HG02759 (cell line): ENCODE results near the gene TRABD.
A peak's percentile ranks its signal among the peaks of the same experiment; 100 is the strongest.
"Not testable (repeated sequence)": the region's sequence is repeated elsewhere in the genome, so short reads cannot be mapped to it uniquely, and the experiment has no call there.

Experiments used
- ATAC-seq: cut with Tn5 transposase; IDR thresholded peaks from one replicate; pipeline ENCODE4 v1.9.1; 2021; ENCODE audit warnings: mild to moderate bottlenecking, moderate library complexity; ENCODE audit not compliant: unreplicated experiment

Gene TRABD

GRCh38 chr22:50200461-50201190 lies 14.9 kb downstream of the TRABD start, which contains the start of gene SELENOO:
SELENOO (plus strand) TSS chr22:50201011; CDS start chr22:50201037, 26 bp downstream.
- ATAC-seq: peak; percentile 75

DNA sequence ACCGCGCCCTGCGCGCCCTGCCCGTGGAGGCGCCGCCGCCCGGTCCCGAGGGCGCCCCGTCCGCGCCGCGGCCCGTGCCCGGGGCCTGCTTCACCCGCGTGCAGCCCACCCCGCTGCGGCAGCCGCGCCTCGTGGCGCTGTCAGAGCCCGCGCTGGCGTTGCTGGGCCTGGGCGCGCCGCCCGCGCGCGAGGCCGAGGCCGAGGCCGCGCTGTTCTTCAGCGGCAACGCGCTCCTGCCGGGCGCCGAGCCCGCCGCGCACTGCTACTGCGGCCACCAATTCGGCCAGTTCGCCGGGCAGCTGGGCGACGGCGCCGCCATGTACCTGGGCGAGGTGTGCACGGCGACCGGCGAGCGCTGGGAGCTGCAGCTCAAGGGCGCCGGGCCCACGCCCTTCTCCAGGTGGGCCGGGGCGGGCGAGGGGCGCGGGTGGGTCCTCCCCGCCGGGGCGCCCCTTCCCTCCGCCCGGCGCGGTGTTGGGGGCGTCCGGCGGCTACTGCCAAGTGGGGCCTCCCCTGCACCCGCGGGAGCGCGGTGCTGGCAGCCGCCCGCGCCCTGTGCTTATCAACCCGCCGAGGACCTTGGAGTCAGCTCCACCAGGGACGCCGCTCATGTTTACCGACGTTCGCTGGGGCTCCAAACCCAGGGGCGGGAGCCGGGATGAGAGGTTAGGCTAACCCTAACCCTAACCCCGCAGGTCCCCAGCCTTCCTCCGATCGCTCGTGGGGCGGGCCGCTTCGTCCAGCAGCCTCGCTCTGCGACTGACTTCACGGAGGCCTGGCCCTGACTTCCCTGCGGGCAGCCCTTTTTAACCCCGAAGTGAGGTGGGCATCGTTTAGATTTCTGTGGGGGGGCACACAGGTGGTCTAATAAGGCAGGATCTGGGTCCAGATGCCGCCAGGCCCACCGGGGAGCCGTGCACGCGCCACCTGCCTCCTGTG lies 15.7 kb downstream of the TRABD start:
- peak; percentile 37 for ATAC-seq

- ATAC-seq: no peak
Observed at GRCh38 chr22:50202130-50202666, 16.5 kb downstream of the TRABD start.

DNA sequence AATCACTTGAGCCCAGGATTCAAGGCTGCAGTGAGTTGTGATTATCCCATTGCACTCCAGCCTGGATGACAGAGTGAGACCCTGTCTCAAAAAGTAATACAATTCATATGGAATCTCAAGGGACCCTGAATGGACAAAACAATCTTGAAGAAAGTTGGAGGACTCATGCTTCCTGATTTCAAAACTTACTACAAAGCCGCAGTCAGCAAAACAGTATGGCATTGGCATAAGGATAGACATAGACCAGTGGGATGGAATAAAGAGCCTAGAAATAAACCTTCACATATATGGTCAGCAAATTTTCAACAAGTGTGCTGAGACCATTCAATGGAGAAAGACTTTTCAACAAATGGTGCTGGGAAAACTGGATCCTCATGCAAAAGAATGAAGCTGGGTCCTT lies 17.6 kb downstream of the TRABD start:
- ATAC-seq: no peak

- ATAC-seq: no peak
Observed at GRCh38 chr22:50204571-50204970, 18.9 kb downstream of the TRABD start.

- ATAC-seq: not testable (repeated sequence)
Observed at GRCh38 chr22:50204998-50205397, 19.3 kb downstream of the TRABD start.

DNA sequence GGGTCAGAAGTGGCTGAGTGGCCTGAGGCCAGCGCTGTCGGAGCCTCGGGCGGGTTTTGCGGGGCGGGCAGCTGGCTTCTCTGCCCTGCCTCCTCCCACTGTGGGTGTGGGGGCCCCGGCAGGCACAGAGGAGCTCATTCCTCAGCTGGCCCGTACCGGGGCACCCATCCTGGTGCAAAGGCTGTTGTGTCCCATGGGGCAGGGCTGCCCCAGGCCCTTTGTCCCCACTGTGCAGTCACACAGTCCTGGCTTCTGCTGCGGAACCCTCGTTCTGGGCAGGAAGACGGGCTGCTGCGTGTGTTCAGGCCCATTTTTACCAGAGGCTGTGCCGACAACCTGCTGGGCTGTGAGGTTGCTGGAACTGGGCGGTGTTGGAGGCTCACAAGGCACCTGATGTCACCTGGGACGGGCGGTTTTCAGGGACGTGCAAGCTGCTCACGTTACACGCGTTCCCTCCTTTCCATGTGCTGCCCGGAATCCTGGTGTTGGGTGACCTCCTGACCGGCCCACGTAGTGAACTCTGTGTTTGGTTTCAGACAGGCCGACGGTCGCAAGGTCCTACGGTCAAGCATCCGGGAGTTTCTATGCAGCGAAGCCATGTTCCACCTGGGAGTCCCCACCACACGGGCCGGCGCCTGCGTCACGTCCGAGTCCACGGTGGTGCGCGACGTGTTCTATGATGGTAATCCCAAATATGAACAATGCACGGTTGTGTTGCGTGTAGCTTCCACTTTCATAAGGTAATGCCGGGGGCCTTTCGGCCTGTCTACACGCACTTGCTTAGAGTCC lies 20.3 kb downstream of the TRABD start:
- no peak for ATAC-seq

GRCh38 chr22:50206599-50206998 lies 20.9 kb downstream of the TRABD start:
- no peak for ATAC-seq

GRCh38 chr22:50207383-50208140 lies 21.8 kb downstream of the TRABD start:
- no peak for ATAC-seq

DNA sequence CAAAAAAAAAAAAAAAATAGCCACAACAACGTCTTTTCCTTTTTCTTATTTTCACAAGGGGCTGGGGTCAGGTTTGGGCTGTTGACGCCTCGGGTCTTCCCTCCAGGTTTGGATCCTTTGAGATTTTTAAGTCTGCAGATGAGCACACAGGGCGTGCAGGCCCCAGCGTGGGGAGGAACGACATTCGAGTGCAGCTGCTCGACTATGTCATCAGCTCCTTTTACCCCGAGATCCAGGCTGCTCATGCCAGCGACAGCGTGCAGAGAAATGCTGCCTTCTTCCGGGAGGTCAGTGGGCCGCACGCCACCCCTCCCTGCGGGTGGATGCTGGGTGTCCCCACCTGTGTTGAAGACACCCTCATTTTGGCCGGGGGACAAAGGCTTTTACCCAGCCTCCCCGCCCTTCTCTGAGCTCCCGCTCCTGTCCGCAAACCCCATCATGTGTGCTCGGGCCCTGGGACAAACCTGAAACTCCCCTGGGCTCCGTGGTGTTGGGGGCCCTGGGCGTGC lies 22.8 kb downstream of the TRABD start:
- ATAC-seq: no peak

DNA sequence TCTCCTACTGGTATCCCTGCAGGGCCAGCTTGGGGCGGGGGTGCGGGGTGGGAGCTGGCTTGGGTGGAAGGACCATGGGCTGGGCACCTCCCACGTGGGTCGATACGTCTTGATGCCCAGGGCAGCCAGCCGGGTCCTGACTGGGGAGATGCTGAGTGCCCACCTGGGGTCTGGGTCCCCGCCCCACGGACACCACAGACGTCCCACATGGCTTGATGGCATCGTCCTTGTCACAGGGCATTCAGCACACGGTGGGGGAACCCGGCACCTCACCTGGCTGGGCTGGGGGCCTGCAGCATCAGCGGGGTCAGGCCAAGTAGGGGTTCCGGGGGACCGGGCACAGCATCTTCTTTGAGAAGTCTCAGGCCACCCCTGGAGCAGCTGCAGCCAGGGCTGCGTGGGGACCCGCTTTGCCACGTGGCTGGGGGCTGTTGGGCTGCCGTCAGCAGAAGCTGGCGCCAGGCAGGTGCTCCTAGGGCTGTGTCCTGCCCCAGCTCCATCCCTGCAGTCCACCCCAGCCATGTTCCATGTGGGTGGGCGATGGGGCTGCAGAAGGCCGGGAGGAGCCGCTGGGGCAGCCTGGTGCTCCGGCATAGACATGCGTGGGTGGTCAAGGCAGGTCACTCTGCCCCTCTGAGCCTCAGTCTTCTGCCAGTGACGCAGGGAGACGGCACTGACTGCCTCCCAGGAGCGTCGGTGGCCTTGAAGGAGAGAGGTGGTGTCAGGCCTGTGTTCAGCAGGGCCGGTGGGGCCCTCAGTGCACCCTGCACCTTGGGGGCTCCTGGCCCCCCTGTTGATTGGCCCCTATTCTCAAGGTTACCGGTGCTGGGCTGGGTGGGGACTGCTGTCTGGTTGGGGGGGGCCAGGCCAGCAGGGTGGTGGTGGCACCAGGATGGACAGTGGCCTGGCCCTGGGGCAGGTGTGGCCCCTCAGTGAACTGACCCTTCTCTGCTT lies 23.5 kb downstream of the TRABD start:
- no peak for ATAC-seq

- no peak for ATAC-seq
Observed at GRCh38 chr22:50209893-50210292, 24.2 kb downstream of the TRABD start.

DNA sequence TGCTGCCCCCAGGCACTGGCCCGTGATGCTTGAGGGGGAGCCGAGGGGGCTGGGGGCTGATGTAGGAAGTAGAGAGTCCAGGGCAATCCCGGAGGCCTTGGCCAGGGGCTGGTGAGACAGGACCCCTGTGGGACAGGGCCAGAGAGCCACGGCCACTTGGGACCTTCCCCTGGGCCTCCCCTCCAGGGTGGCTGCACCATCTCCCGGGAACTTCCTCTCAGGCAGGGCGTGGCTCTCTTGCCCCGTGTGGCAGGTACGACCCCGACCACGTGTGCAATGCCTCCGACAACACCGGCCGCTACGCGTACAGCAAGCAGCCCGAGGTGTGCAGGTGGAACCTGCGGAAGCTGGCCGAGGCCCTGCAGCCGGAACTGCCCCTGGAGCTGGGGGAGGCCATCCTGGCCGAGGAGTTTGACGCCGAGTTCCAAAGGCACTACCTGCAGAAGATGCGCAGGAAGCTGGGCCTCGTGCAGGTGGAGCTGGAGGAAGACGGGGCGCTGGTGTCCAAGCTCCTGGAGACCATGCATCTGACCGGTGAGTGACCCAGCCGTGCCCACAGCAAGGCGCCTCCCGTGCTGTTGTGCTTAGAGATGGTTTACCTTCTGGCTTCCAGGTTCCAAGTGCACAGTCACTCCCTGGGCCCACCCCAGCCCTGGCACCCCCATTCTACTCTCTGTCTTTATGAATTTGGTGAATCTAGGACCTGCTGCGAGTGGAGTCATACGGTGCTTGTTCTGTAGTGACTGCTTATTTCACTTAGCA lies 24.8 kb downstream of the TRABD start:
- no peak for ATAC-seq

DNA sequence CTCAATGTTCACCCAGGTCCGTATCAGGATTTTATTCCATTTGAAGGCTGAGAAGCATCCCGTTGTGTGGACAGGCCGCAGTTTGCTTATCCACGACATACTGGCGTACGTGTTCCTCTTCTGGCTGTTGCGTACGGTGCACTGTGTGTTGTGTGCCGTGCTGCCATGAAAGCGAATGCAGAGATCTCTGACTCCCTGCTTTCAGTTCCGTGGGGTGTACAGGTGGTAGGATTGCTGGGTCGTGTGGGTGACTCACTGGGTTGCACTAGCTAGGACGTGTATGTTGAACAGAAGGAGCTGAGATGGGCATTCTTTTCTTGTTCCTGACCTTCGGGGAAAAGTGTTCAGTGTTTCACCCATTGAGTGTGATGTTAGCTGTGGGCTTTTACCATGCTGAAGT lies 25.4 kb downstream of the TRABD start:
- ATAC-seq: no peak

DNA sequence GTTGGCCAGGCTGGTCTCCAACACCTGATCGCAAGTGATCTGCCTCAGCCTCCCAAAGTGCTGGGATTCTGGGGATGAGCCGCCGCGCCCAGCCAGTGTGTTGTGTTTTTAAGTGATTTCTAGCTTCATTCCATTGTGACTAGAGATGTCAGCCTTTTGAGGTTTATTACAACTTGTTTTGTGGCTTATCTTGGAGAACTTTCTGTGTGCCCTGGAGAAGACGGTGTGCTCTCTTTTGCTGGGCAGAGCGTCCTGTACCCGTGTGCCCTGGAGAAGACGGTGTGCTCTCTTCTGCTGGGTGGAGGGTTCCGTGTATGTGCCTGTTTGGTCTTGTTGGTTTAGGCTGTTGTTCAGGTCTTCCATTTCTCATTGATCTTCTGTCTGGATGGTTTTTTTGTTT lies 27.6 kb downstream of the TRABD start:
- ATAC-seq: no peak

GRCh38 chr22:50215297-50216054 lies 29.8 kb downstream of the TRABD start:
- no peak for ATAC-seq

- no peak for ATAC-seq
Observed at GRCh38 chr22:50216055-50216683, 30.5 kb downstream of the TRABD start.
